DMS153 (cell line): ENCODE measurements around the gene C19orf44.
"Not testable (repeated sequence)": the region's sequence is repeated elsewhere in the genome, so short reads cannot be mapped to it uniquely, and the experiment has no call there.

Experiments used
- DNase-seq: peaks from one replicate; lab custom pipeline; 2025; lab: John Stamatoyannopoulos, UW

Gene C19orf44

DNA sequence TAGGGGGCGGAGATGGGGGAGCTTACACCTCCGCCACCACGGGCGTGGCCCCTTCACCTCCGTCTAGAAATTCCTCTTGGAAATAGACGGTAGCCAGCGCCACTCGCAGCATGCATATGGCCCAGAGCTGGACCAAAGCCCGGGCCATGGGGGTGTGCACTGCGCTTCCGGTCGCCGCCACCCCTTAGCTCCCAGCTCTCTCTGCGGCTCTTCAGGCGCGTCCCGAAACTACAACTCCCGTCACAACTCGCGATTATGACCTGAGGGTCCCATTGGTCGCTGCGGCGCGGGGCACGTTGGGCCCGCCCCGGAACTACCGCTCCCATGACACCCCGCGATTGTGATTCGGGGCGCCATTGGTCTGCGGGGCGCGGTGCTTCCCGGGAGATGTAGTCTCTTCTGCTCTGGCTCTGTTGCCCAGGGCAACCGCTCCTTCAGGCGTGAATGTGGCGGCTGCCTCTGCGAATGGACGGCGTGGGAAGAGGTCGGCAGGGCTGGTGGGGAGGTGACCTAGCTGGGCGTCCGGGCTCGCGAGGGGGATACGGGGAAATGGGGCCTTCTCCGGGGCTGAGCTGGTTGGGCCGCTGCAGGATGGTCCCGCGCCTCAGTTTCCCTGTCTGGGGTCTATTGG, at the start of gene C19orf44, which contains the start of gene CALR3:
Gene C19orf44 (plus strand): TSS at position 413 of the 631 bp plus-strand sequence. CDS start 4,399 bp downstream, outside the sequence.
Gene CALR3 (minus strand): TSS at position 186 of the 631 bp plus-strand sequence. CDS start 38 bp downstream, at position 148.
- DNase-seq, result peak; percentile 98

DNA sequence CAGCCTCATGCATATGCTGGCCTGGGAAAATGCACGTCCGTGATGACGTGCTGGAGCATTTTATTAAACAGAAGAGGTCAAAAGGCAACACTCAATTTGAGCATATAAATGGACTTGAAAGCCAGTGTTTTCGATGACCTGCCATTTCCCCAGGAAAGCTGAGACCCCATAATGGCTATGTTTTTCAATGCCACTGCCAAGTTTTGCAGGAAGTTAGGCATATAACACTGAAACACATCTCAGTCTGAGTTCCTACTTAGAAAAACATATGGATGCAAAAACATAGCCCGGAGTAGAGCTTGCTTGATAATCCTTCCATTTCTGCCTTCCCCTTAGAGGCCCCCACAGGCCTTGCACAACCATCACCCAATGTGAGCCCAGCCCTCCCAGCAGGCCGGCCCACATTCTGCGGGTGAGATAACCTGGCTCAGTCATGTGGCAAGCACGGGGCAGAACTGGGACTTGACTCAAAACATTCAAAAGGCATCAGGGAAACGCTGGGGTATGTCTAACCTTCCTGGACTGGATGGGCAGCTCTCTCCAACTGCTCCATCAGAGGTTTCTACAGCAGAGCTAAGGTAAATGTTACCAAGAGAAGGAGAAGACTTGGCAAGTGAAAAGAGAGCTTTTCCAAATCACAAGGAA, 49.3 kb upstream of the C19orf44 start:
- DNase-seq, result no peak

DNA sequence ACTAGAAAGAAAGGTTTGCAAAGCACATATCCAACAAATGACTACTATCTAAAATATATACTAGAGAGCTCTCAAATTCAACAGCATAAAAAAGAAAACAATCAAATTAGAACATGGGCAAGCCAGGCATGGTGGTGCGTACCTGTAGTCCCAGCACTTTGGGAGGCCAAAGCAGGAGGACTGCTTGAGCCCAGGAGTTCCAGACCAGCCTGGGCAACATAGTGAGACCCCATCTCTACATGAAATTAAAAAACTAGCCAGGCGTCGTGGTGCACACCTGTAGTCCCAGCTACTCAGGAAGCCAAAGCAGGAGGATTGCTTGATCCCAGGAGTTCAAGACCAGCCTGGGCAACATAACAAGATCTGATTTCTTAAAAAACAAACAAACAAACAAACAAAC, 47.3 kb upstream of the C19orf44 start:
- not testable (repeated sequence) for DNase-seq

DNA sequence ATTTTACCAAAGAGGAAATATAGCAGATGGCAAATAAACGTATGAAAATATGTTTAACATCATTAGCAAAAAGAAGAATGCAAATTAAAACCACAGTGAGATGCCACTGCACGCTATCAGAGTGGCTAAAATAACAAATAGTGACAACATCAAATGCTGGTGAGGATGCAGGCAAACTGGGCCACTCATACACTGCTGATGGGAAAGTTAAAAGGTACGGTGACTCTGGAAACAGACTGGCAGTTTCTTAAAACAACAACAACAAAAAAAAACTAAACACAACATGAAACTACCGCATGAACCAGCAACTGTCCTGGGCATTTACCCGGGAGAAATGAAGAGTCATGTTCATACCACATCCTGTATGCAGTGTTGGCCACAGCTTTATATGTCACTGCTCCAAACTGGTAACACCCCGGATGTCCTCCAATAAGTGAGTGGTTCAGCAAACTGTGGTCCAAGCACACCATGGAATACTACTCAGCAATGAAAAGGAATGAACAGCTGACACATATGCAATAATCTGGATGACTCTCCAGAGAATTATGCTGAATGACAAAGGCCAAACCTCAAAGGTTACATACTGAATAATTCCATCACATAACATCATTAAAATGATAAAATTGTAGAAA, 46.7 kb upstream of the C19orf44 start:
- no peak for DNase-seq

DNA sequence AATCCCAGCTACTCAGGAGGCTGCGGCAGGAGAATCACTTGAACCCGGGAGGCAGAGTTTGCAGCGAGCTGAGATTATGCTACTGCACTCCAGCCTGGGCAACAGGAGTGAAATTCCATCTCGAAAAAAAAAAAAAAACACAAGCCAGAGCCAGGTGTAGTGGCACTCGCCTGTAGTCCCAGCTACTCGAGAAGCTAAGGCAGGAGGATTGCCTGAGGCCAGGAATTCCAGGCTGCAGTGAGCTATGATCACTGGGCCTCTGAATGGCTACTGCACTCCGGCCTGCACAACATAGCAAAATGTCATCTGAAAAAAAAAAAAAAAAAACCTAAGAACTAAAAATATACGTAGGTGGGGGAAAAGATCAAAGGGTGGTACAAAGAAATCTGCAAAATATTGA, 43.9 kb upstream of the C19orf44 start:
- DNase-seq, result no peak

DNA sequence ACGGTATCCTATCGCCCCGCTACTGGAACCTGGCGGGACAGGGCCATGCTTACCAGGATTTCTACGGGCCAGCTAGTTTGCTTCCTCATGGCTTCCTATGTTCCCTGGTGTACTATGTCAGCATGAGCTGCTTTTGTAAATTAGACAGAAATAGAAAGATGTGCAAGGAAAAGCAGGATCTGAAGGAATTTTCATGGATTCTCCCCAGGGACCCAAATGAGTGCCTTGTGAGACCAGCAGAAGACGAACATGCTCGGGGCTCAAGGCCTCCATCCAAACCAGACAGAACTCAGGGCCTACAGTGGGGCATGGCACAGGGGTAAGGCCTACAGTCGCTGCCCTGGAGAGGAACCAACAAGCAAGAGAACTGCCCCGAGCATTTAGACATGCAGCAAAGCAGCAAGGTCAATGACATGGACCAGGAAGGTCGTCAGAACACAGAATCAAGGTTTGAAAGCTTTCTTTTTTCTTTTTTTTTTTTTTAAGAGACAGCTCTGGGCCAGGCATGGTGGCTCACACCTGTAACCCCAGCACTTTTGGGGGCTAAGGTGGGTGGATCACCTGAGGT, 41.8 kb upstream of the C19orf44 start:
- no peak for DNase-seq

DNA sequence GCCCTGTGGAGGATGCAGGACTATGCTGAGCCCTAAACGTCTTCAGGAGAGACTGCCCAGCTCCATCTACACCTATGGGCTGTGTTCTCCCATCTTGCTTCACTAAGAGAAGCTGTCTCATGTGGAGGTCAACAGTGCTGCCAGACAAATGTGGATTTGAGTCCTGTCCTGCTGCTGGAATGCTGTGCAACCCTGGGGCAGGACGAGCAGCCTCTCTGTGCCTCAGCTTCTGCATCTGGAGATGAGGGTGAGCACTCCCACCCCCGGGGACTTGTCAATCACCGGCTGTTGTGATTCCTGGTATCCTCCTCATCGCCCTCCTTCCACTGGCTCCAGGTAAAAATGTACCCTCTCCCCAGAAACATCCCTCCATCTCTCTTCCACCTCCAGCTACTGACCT, 40.7 kb upstream of the C19orf44 start:
- no peak for DNase-seq

DNA sequence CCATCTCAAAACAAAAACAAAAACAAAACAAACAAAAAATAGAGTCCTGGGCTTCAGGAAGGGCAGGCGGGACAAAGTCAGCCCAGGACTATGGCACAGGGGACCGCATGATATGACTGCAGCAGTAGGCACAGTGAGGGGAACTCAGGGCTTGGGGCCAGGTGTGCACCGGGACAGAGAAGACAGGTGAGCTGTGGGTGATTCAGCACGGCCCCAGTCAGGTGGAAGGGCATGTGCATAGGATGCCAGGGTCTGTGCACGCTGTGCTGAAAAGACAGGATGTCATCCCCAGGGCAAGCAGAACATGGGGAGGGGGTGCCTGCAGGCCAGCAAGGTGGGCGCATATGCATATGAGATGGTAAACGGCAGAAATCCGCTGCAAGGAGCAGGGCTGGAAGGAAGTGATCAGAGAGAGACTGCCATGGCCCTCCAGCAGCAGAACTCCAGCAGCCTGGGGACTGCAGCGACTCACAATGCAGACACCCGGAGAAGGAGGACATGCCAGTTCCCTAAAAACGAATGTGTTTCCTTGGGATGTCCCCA, 39.5 kb upstream of the C19orf44 start:
- DNase-seq, result no peak

DNA sequence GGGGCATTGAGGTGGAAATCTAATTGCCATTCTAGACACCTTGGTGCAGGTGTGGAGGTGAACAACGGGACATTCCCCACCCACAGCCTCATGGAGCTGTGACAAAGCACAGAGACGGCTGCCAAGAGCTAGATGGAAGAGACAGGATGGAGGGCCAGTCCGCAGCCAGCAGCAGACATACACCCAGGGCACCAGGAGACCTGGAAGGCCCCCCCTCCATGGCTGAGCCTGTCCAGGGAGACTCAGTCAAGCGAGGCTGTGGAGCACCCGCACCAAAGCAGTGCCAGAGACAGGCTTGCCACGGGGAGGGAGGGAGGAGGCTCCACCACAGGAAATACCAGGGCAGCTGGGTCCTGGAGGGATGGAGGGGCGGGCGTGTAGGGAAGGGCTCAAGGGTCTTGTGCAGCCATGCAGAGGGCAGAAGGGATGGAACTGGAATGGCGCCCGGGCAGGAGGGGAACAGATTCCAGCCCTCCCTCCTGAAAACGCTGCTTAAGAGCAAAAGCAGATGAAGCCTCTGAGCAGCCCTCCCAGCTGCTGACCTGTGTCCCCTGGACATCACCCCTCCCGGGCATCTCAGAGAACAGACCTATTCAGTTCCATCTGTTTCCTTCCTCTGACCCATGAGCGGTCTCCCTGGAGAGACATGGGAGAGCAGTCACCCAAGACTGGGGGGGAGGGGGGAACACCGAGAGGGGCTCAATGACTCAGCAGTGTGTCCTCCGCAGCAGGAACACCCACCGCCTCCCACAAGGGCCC, 38.8 kb upstream of the C19orf44 start:
- DNase-seq, result no peak

DNA sequence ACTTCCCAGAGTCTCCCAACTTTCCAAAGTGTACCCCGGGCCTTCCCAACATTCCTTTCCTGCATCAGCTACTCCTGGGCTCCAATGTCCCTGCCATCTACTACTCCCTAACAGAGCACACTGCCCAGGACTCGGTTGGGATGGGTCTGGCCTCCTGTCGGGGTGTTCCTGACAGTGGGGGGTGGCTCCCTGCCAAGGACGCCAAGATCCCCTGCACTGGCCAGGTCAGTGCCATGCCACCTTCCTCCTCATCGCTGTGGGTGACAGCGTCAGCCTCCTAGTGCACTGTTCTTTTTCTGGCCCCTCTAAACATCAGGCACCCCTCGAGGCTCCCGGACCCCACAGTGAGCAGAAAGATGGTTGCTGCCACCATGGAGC, 38.3 kb upstream of the C19orf44 start:
- no peak for DNase-seq

DNA sequence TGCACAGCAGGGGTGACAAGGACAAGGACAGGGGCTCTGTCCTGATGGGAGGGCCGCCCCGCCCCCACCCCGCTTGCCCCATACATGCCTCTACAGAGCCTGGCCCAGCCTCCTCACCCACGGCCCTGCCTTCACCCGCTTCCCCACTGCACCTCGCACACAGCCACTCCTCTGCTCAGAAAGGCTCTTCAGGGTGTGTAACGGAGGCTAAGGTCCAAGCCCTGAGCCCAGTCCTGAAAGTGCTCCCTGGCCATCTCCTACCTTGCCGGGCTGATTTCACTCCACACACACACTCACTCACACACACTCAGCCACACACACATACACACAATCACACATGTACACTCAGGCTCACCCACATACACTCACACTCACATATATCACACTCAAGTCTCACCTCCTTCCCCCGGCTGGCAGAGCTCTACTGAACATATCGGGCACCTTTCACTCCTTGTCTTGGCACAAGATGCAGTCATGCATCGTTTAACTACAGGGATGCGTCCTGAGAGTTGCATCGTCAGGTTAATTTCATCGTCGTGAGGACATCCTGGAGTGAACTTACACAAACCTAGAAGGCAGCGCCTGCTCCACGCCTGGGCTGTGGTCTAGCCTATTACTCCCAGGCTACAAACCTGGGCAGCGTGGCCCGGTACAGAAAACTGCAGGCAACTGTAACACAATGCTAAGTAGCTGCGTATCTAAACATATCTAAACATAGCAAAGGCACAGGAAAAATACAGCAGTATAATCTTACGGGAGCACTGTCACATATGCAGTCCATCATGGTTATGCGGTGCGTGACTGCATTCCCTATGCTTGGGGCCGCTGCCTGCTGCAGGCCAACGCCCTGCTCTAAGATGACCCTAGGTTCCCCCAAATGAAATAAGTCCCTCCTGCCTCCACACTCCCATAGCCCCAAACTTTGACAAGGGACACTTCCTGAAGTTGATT, 37.5 kb upstream of the C19orf44 start:
- DNase-seq, result no peak

DNA sequence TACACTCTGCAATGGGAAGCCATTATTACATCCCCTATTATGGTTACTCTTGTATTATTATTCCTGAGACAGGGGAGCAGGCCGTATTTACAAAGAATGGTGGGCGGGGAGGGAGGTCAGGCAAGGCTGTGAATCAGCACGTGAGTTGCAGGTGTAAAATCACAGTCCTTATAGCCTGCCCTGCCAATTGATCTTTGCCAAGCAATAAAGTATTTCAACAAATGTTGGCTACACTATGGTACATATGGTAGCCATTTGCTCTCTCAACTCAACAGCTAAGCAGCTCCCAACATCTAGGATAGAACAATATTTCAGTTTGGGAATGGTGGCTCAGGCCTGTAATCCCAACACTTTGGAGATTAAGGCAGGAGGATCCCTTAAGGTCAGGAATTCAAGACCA, 36.5 kb upstream of the C19orf44 start:
- no peak for DNase-seq

DNA sequence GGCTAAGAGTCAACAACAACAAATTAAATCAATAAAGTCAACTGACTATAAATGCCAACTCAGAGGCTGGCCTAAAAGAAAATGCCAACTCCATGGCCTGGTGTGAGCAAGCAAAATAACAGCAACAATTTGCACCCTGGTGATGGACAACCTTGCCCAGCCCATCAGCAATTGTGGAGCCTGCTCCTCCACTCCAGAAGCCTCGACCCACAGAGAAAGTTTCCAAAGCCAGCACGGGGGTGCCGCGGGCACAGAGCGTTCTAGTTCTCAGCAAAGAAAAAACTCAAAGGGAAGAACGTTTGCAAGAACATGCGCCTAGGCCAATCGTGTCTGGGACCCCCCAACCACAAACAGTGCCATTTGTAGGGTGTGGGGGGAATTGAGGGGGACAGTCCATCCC, 35.7 kb upstream of the C19orf44 start:
- DNase-seq, result no peak

DNA sequence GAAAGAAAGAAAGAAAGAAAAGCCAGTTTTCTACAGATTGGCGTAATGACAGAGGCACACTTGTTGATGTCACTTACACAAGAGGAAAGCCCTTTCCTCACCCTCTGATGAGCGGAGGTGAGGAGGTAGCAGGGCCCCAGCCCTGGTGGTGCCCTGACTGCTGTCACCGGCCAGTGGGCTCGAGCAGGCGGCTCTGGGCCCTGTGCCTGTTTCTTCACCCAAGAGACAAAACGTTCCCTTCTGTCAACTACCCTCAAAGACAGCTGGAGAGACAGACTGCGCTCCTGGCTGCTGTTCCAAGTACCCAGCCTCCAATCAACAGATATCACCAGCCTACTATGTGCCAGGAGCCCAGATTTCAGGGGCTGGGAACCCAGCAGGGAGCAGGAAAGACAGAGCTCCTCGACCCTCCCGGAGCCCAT, 34.6 kb upstream of the C19orf44 start:
- DNase-seq, result no peak

DNA sequence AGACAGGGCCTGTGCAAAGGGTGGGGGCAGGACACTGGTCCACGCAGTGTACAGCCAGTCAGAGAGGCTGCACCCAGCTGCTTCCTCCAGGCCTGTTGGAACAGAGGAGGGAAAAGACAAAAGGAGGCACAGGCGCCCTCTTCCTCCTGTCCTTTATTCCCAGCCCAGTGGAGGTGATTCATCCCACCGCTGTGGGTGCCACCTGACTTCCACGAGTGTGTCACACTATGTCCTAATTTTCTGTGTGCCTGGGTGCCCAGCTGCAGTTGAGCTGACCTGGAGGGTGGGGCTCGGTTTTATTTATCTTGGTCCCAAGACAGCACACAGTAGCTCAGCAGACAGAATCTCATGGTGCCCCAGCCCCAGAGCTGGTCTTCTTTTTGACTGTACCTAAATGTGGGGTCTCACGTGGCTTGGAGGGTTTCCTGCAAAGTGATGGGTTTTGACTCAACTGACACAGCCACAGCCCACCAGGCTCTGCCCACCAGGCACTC, 33.4 kb upstream of the C19orf44 start:
- DNase-seq, result no peak

DNA sequence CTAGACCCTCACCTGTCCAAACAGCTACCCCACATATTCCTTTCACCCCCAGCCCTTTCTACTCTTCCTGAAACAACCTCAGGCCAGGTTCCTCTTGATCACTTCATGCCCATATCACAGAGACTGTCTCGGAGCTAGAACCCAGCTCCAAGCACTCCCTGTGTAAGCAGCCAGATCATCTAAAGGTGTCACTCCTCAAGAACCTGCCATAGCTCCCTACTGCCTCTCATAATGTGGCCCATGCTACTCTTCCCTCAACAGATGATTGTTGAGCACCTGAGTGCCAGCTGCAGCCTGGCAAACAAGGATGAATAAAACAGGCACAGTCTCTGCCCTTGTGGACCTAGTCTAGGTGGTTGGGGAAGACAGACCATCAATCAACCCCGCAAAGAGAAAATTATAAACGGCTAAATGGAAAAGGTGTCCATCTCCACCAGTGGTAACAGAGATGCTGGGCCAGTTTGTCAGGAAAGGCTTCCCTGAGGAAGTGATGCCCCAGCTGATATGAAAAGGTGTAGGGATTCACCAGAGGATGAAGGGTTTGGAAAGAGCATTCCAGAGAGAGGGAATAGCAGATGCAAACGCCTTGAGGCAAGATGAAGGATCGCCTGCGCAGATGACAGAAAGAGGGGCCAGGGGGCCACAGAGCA, 32.7 kb upstream of the C19orf44 start:
- DNase-seq, result no peak

DNA sequence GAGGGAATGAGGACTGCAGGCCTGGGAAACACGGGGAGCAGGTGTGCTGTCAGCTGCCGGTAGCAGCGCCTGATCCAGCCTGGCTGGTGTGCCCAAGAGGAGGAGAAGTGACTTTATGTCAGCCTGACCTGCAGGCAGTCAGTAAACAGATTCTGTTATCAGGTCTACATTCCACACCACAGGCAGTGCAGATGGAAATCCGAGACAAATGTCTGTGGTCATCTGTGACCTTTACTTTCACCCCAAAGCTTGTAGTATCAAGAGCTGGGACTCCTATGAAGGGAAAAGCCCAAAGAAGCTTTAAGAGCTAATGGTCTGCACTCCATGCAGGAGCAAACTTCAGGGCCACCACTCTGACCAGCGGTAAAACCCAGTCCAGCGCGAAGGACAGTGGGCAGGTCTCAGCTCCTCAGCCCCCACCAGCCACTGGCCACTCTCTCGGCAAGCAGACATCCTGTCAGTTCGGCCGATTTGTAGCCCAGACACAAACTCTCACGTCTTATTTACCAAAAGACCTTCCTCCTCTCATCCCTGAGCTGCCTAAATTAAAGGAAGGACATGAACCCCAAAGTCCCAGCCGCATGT, 32.1 kb upstream of the C19orf44 start:
- DNase-seq, result no peak

DNA sequence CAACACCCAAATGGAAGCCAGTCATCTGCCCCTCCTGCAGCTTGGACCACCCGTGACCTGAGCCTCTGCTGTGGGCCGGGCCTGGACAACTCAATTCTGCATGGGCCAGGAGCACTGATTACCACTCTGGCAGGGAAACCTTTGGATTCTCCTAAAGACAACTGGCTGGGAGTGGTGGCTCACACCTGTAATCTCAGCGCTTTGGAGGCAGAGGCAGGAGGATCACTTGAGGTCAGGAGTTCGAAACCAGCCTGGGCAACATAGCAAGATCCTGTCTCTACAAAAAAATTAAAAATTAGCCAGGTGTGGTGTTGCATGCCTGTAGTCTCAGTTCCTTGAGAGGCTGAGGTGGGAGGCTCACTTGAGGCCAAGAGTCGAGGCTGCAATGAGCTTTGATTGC, 31.0 kb upstream of the C19orf44 start:
- no peak for DNase-seq

DNA sequence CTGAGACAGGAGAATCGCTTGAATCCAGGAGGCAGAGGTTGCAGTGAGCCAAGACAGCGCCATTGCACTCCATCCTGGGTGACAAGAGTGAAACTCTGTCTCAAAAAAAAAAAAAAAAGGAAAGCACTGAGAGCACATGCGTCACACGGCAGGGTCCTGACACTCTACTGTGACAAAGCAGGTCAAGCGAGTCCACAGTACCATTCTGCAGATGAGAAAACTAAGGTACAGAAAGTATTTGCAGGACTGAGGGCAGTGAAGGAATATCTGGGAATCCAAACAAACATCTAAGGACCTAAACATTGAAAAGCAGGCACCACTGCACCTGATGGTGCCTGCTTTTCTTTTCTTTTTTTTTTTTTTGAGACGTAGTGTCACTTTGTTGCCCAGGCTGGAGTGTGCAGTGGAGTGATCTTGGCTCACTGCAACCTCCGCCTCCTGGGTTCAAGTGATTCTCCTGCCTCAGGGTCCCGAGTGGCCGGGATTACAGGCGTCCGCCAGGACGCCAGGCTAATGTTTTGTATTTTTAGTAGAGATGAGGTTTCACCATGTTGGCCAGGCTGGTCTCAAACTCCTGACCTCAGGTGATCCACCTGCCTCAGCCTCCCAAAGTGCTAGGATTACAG, 29.3 kb upstream of the C19orf44 start:
- not testable (repeated sequence) for DNase-seq
